Measurements from ENCODE around the gene STYX.

DNA sequence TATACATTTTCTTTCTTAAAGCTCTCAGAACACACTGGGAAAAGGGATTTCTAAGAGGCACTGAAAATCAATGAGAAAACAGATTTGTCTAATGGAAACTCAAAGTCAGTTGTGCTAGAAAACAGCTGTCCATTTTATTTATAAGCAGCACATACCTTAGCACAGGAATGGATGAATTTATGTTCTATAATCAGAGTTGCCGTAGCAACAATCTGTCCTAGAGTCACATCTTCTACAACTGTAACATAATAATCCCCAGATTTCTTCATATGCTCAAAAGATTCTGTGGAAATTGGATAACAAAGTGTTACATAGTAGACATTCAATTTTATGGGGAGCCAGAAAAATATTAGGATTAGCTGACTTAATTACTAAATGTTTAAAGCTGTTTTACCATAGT lies 51.7 kb downstream of the STYX start:
- TF ChIP-seq CTCF (IDR thresholded peaks at IDR 0.05) (no peak), POLR2A (IDR thresholded peaks at IDR 0.05) (no peak)

Measured in lower leg skin (tissue), 3 donors.